GM12801 (cell line): ENCODE measurements around the gene C1QTNF1.

Experiments used
- TF ChIP-seq, protein P1 (sequence below): IDR thresholded peaks from one replicate; pipeline ENCODE4 v1.5.1; 2011; ENCODE audit warnings: control low read depth; ENCODE audit not compliant: insufficient read length; ENCODE audit errors: extremely low read depth

C1QTNF1 gene

DNA sequence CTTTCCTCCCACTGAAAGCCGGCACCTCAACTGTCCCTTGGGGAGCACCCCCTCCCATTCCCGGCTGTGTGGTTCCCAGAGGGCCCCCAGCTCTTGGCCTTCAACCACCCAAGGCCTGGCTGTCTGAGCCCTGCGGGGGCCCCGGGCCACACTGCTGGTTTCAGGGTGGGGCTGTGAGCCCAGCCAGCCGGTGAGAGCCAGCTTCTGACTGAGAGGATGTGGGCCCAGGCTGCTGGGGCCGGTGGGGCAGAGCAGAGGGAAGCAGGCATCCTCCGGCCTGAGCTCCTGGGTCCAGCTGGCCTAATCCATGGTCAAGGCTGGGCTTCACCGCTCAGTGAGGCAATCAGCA lies 43.4 kb upstream of the C1QTNF1 start:
- TF ChIP-seq, protein P1, sequence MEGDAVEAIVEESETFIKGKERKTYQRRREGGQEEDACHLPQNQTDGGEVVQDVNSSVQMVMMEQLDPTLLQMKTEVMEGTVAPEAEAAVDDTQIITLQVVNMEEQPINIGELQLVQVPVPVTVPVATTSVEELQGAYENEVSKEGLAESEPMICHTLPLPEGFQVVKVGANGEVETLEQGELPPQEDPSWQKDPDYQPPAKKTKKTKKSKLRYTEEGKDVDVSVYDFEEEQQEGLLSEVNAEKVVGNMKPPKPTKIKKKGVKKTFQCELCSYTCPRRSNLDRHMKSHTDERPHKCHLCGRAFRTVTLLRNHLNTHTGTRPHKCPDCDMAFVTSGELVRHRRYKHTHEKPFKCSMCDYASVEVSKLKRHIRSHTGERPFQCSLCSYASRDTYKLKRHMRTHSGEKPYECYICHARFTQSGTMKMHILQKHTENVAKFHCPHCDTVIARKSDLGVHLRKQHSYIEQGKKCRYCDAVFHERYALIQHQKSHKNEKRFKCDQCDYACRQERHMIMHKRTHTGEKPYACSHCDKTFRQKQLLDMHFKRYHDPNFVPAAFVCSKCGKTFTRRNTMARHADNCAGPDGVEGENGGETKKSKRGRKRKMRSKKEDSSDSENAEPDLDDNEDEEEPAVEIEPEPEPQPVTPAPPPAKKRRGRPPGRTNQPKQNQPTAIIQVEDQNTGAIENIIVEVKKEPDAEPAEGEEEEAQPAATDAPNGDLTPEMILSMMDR = no peak

DNA sequence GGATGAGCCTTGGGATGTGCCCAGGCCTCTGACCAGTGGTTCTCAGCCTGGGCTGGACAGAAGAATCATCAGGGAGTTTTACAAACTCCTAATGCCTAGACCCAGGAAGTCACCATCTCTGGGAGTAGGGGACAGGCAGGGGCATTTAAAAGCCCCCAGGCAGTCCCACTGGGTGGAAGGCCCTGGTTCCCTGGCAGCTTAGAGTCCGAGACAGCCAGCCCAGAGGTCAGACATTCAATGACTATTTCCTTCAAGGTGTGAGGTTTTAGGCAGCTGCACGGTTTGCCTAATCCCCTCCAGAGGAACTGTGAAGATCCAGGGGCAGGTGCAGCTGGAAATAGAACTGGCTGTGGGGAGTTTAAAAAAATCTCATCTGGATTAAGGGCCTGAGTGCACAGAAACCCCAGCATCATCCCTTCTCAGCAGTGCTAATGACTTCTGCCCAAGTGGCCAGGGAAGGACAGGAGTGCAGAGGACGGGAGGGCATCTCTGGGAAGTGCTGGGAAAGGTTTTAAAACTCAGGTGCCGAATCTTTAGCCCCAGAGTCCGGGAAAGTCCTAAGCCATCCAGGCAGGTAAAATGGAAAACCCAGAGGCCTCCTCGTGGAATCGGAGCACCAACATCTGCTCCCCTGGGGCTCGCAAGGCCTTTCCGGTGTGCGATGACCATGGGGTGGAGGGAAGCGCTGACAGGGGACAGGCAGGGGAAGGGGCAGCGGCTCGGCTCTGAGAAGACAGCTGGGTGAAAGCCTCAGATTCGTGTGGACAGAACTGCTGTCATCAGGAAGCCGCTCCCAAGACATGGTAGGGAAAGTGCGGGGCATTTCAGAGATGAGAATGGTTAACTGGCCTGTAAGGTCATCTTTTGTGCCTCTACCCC lies 42.7 kb upstream of the C1QTNF1 start:
- TF ChIP-seq, protein P1 = no peak

DNA sequence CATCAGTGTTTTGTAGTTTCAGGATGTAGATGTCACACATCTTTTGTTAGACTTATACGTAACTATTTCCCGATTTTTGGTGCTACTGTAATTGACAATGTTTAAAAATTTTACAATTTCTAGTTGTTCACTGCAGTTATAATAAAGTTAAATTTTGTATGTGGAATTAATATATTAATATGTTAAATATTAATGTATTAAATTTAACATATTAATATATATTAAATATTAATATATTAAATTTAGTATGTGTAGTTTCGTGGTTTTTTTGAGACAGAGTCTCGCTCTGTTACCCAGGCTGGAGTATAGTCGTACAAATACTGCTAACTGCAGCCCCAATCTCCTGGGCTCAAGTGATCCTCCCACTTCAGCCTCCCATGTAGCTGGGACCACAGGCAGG lies 38.6 kb upstream of the C1QTNF1 start:
- TF ChIP-seq, protein P1 = no peak

DNA sequence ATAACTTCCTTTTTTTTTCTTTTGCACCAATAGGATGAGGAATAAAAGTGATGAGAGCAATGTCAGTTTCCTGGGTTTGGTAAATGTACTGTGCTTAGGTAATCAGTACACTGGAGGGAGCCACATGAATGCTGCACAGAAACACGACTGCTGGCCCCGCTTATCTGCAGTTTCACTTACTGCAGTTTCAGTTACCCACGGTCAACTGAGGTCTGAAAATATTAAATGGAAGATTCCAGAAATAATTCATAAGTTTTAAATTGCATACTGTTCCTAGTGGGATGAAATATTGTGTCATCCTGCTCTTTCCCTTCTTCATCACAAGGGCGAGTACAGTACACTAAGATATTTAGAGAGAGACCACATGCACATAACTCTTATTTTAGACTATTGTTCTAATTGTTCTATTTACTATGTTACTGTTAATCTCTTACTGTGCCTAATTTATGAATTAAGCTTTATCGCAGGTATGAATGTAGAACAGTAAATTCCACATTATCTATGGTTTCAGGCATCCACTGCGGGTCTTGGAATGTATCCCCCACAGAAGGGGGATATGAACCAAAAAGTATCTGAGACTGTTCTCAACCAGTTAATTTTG lies 37.8 kb upstream of the C1QTNF1 start:
- TF ChIP-seq, protein P1 = no peak

GRCh38 chr17:78986649-78987328 lies 37.2 kb upstream of the C1QTNF1 start:
- TF ChIP-seq, protein P1 = no peak

DNA sequence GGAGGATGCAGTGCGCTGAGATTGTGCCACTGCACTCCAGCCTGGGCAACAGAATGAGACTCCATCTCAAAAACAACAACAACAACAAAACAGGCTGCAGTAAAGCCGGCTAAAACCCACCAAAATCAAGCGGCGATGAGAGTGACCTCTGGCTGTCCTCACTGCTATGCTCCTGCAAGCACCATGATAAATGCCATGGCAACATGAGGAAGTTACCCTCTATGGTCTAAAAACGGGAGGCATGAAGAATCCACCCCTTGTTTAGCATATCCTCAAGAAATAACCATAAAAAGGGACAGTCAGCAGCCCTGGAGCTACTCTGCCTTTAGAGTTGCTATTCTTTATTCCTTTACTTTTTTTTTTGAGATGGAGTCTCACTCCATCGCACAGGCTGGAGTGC lies 35.8 kb upstream of the C1QTNF1 start:
- TF ChIP-seq, protein P1 = no peak

DNA sequence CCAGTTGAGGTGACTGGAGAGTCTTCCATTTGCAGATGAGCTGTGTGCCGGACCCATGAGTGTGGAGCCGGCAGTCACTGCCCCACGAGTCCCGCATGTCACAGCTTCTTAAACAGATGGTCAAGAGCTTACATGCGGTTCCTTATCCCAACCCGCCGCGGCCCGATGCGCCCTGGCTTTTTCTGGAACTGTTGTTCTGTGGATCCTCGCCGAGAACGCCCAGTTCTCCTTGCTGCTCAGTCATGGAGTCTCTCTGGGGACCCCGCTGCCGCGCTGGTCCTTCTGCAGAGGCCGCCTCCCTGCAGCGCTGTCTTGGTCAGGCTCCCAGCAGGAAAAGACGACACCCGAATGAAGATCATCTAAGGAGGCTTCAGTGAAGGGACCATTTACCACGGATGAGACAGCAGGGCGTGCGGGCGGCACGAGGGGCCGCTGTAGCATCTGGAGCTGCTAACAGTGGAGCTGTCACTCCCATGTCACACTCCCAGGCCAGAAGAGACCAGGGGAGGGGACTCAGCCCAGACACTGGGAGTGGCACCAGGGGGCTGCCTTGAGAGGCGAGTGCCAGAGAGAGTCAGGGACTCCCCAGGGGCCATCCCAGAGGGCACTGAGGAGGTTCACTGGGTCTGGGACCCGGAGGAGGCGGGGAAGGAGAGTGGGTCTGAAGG lies 33.5 kb upstream of the C1QTNF1 start:
- TF ChIP-seq, protein P1 = no peak
